KOPT-K1 (cell line): ENCODE data around the gene MAP3K5.
"Not testable (repeated sequence)": the region's sequence is repeated elsewhere in the genome, so short reads cannot be mapped to it uniquely, and the experiment has no call there.

Experiments used
- H3K27ac ChIP-seq: fragments of 200-600 bp; sonication (generic); 2 replicates; pipeline ENCODE4 v1.5.1; 2016; ENCODE audit warnings: antibody characterized with exemption, mild to moderate bottlenecking, low read depth, low read length; ENCODE audit not compliant: poor library complexity, severe bottlenecking
- H3K36me3 ChIP-seq: fragments of 200-600 bp; sonication (generic); 2 replicates; pipeline ENCODE4 v1.5.1; 2017; ENCODE audit warnings: antibody characterized with exemption, mild to moderate bottlenecking, low read length, moderate library complexity; ENCODE audit not compliant: insufficient read depth
- H3K9me3 ChIP-seq: fragments of 200-600 bp; sonication (generic); 2 replicates; pipeline ENCODE4 v1.5.1; 2017; ENCODE audit warnings: antibody characterized with exemption, low read length, mild to moderate bottlenecking; ENCODE audit not compliant: insufficient read depth, poor library complexity, severe bottlenecking

The MAP3K5 gene

DNA sequence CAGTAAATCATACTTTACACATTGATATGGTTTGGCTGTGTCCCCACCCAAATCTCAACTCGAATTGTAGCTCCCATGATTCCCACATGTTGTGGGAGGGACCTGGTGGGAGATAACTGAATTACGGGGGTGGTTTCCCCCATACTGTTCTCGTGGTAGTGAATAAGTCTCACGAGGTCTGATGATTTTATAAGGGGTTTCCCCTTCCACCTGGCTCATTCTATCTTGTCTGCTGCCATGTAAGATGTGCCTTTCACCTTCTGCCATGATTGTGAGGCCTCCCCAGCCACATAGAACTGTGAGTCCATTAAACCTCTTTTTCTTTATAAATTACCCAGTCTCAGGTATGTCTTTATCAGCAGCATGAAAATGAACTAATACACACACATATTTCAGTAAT lies 79.6 kb downstream of the MAP3K5 start:
- H3K9me3 ChIP-seq, H3K36me3 ChIP-seq, H3K27ac ChIP-seq: not testable (repeated sequence)

DNA sequence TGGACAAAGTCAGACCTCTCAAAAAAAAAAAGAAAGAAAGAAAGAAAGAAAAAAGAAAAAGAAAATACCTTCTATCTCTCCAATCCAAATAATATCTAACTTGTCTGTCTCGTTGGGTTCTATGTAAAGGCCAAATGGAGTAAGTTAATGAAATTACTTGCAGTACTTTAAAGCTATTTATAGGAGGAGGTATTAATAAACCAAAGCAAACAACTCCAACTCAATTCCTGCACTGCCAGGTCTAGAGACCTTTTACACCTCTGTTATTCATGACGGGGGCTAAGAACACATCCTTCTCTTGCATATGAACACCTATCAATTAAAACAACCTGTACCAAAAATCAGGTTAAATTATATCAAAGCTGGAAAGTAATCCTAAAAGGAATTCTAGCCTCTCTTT lies 80.6 kb downstream of the MAP3K5 start:
- Histone ChIP-seq H3K27ac (no peak overlapping the region), H3K9me3 (no peaks in the 10 kb centered on the region), H3K36me3 (no peaks in the 10 kb centered on the region)

DNA sequence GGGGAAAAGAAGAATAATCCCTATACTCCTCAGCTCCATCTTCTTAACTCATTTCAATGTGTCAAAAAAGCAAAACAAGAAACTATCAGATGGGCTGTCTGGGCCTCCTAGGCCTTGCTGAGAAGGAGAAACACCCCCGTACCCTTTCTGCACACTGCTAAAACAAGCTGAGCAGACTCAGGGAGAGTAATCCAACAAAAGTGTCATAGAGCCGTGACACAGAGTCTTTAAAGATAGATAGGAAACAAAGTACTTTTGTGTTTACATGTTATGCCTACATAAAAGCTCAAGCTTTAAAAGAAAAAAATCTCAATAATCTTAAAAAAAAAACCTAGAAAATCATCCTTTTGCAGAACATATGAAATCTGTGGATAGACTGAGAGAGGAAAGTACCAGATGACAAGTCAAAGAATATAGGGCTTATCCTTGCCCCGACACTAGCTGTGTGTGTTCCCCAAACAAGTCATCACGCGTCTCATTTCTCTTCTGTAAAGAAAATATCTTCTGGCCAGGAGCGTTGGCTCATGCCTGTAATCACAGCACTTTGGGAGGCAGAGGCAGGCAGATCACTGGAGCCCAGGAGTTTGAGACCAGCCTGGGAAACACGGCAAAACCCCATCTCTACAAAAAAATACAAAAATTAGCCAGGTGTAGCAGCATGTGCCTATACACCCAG lies 81.3 kb downstream of the MAP3K5 start:
- H3K9me3 ChIP-seq = no peaks in the 10 kb centered on the region
- no peaks in the 10 kb centered on the region for H3K36me3 ChIP-seq
- no peak overlapping the region for H3K27ac ChIP-seq

- H3K9me3 ChIP-seq = no peaks in the 10 kb centered on the region
- no peak overlapping the region for H3K27ac ChIP-seq
- H3K36me3 ChIP-seq = no peaks in the 10 kb centered on the region
Measured at GRCh38 chr6:136709429-136709828, 82.8 kb downstream of the MAP3K5 start.

- Histone ChIP-seq H3K9me3 (no peaks in the 10 kb centered on the region), H3K27ac (no peak overlapping the region), H3K36me3 (no peaks in the 10 kb centered on the region)
Measured at GRCh38 chr6:136706430-136706829, 85.8 kb downstream of the MAP3K5 start.

DNA sequence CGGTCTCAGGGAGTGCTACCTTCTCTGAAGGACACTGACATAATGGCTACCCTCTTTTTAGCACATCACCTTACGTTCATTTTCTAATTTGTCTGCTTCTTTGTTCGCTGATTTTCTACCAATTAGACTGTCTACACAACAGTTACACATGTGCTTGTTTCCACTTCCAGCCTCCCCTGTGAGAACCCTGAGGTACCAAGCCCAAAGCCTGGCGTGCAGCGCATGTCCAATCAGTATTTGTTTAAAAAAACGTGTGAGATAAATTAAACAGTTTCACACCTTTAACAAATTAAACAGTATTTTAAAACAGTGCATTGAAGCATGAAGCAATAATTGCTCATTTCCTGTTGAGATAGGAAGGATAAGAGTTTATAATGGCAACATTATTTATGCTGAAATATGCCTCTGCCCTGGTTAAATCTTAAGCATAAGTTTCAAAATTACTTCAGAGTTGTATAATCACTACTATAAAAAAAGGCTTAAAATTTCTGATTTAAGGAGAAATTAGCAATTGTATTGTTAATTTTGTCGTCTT lies 88.9 kb downstream of the MAP3K5 start:
- Histone ChIP-seq H3K36me3 (no peaks in the 10 kb centered on the region), H3K27ac (no peak overlapping the region), H3K9me3 (no peaks in the 10 kb centered on the region)

DNA sequence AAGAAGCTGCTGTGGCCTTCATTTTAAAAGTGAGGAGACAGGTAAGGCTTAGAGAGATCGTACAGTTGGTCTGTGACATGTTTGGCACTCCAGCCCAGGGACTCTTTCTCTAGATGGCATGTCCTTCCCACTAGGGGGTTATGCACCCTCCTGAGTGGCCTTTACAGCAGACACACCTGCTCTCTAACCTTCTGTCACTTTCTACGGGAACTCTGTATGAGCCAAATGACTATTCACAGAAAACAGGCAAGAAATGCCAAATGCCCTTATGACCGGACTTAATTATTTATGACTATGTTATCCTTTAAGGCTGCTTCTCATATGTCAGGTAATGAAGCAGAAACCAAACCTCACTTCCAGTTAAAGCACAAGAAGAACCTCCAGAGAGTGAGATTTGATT lies 91.2 kb downstream of the MAP3K5 start:
- Histone ChIP-seq H3K36me3 (no peaks in the 10 kb centered on the region), H3K27ac (no peak overlapping the region), H3K9me3 (no peaks in the 10 kb centered on the region)

DNA sequence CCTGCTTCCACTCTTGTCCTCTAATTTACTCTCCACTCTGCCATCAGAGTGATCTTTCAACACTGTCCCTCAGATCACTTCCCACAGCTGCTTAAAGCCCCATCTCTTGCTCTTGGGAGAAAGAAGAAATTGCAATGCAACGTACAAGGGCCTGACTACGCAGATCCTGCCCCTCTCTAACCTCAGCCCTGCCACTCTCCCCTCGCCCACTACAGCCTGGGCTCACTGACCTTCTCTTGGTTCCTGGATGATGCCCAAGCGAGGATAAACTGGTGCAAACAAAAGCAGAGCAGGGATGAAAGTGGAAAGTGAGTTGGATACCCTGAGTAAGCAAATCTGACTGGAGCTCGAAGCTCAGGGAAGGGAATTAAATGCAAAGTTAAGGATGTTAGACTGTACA lies 92.9 kb downstream of the MAP3K5 start:
- Histone ChIP-seq H3K9me3 (no peaks in the 10 kb centered on the region), H3K36me3 (no peaks in the 10 kb centered on the region), H3K27ac (no peak overlapping the region)

- no peak overlapping the region for H3K27ac ChIP-seq
Measured at GRCh38 chr6:136696783-136697364, 95.4 kb downstream of the MAP3K5 start.

DNA sequence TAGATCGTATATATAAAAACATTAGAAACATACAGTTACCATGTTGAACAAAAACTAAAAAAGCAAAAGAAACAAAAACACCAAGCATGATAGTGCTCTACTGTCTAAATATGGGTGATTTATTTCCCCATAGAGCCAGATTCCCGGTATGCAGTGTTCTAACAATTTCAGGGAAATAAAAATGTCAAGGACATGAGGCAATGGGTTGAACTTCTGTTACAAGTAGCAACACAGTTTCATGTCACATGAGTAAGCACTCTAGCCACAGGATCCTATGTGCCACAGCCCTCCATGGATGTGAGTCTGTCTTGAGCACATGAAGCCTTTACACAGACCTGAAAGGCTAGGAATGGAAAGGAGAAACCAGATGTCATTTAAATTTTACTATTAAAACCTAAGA lies 96.0 kb downstream of the MAP3K5 start:
- Histone ChIP-seq H3K36me3 (no peaks in the 10 kb centered on the region), H3K27ac (no peak overlapping the region), H3K9me3 (no peaks in the 10 kb centered on the region)

More at GRCh38 chr6:136696783-136697364, 95.4 kb downstream of the MAP3K5 start:
- Histone ChIP-seq H3K36me3 (no peaks in the 10 kb centered on the region), H3K9me3 (no peaks in the 10 kb centered on the region)

DNA sequence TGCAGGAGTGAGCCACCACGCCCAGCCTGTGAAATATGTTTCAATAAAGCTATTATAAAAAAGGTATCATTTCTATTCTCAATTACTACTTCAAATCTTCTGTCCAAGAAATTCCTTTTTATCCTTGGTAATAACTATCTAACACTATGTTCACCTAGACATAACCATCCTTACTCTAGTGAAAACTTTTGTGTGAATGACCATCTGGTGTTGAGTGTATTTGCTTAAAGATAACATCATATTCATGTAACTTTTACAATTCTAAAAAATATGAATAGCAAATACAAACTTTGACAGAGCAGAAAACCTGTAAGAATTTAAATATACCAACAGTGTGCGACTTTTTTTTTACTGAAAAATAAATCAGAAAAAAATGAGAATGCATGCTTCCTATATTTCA lies 96.9 kb downstream of the MAP3K5 start:
- Histone ChIP-seq H3K36me3 (no peaks in the 10 kb centered on the region), H3K9me3 (no peaks in the 10 kb centered on the region), H3K27ac (no peak overlapping the region)

DNA sequence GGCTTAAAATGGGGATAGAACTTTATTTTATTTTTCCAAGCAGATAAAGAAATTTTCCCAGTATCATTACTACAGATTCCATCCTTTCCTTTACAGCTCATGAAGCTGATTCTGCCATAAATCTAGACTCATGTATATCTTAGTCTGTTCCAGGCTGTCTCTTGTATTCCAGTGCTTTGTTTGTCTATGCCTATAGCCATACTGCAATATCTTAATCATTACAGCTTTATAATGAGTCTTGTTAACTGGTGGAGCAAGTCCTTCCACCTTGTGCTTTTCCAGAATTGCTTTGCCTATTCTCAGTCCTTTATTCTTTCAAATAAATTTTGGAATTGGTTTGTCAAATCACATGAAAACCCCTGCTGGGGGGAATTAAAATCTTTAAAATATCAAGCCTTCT lies 99.2 kb downstream of the MAP3K5 start:
- Histone ChIP-seq H3K36me3 (no peaks in the 10 kb centered on the region), H3K27ac (no peak overlapping the region), H3K9me3 (no peaks in the 10 kb centered on the region)

DNA sequence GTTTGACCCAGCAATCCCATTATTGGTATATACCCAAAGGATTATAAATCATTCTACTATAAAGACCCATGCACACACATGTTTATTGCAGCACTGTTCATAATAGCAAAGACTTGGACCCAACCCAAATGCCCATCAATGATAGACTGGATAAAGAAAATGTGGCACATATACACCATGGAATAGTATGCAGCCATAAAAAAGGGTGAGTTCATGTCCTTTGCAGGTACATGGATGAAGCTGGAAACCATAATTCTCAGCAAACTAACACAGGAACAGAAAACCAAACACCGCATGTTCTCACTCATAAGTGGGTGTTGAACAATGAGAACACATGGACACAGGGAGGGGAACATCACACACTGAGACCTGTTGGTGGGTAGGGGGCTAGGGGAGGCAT lies 104.4 kb downstream of the MAP3K5 start:
- not testable (repeated sequence) for H3K9me3 ChIP-seq, H3K27ac ChIP-seq, H3K36me3 ChIP-seq

GRCh38 chr6:136685540-136686108 lies 106.7 kb downstream of the MAP3K5 start:
- Histone ChIP-seq H3K27ac (no peak overlapping the region), H3K9me3 (peaks cover 7% of the 10 kb centered on the region), H3K36me3 (no peaks in the 10 kb centered on the region)

DNA sequence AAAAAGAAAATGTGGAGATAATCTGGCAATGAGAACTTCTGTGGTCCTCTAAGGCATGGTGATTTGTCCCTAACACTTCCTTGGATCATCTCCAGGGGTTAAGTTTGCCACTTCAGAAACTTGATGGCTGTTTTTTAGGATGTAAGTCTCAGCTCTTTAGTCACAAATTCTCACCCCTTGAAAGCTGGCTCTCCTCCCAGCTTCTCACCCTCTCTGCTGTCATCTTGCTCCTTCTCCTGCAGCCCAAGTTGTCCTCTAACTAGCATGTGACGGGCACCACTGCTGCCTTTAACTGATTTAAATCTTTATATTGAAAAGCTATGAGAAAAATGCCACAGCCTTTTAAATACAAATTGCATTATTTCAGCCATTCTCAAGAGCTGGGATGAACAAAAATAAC lies 107.8 kb downstream of the MAP3K5 start:
- no peak overlapping the region for H3K27ac ChIP-seq
- H3K9me3 ChIP-seq = peaks cover 7% of the 10 kb centered on the region
- no peaks in the 10 kb centered on the region for H3K36me3 ChIP-seq
